IPS-NIHi7 (cell line): ENCODE results near the gene PTPN11.
"Not testable (repeated sequence)": the region's sequence is repeated elsewhere in the genome, so short reads cannot be mapped to it uniquely, and the experiment has no call there.

Experiments
- DNase-seq: peaks from one replicate; pipeline ENCODE4 v3.0.0; 2012; ENCODE audit warnings: mixed read lengths; ENCODE audit errors: extremely low spot score

Gene PTPN11

DNA sequence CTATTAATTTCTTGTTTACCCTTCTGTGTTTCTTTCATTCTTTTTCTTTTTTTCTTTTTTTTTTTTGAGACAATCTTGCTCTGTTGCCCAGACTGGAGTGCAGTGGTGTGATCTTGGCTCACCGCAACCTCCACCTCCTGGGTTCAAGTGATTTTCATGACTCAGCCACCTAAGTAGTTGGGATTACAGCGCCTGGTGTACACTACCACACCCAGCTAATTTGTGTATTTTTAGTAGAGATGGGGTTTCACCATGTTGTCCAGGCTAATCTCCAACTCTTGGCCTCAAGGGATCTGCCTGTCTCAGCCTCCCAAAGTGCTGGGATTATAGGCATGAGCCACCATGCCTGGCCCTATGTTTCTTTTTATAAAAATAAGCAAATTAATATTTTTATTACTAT lies 29.4 kb downstream of the PTPN11 start:
- DNase-seq: not testable (repeated sequence)

GRCh38 chr12:112450725-112451124 lies 32.0 kb downstream of the PTPN11 start:
- DNase-seq: no peak

DNA sequence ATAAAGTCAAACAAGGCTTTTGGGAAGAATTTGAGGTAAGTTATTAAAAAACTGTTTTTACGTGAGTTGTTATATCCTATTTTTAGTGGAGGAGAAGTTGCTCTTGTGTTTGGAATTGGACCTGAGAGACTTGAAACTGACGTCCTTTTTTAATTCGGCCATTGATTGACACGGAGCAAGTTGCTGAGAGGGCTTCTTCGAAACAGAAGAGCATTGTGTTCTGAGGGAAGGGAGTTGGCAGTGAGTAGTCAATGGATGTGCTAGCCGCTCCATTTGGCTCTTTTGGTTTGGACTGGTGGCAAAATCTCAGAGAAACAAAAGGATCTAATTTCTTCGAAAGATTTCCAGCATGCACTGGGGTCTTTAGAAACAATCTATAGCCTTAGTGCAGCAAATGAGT lies 37.3 kb downstream of the PTPN11 start:
- no peak for DNase-seq

DNA sequence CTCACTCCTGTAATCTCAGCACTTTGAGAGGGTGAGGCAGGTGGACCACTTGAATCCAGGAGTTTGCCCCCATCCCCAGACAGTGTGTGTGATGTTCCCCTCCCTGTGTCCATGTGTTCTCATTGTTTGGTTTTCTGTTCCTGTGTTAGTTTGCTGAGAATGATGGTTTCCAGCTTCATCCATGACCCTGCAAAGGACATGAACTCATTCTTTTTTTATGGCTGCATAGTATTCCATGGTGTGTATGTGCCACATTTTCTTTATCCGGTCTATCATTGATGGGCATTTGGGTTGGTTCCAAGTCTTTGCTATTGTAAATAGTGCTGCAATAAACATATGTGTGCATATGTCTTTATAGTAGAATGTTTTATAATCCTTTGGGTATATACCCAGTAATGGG lies 38.4 kb downstream of the PTPN11 start:
- DNase-seq: not testable (repeated sequence)

DNA sequence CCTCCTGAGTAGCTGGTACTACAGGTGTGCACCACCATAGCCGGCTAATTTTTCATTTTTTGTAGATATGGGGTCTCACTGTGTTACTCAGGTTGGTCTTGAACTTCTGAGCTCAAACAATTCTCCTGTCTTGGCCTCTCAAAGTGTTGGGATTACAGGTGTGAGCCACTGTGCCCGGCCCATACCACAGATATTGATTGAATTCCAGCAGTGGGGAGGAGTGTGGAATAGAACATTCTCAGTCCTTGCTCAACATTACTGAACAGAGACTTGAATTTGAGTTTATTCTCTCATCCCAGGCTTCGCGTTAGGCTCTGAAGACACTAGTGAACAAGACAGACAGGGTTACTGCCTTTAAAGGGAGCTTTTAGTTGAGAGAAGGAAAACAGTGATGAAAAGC lies 39.6 kb downstream of the PTPN11 start:
- no peak for DNase-seq

GRCh38 chr12:112458751-112459150 lies 40.0 kb downstream of the PTPN11 start:
- DNase-seq: no peak

DNA sequence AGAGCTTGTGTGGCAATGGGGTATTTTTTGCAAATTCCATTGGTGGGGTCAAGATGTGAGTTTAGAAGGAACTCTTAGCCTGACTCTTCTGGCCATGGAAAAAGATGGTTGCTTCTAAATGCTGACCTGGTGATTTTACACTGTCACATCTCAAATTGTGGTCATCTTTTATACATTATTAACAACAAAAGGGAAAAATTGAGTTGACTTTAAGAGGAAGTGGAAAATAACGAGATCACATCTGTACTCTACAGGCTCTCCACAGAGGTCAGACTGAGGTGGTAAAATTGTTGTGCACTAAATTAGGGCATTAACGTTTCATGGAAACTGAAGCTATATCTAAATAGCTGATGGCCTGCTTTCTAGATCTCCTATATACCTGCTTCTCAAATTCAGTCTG lies 44.7 kb downstream of the PTPN11 start:
- DNase-seq: no peak

GRCh38 chr12:112464605-112465004 lies 45.9 kb downstream of the PTPN11 start:
- DNase-seq: no peak

GRCh38 chr12:112466011-112466422 lies 47.3 kb downstream of the PTPN11 start:
- DNase-seq: no peak

GRCh38 chr12:112466835-112467234 lies 48.1 kb downstream of the PTPN11 start:
- DNase-seq: no peak

DNA sequence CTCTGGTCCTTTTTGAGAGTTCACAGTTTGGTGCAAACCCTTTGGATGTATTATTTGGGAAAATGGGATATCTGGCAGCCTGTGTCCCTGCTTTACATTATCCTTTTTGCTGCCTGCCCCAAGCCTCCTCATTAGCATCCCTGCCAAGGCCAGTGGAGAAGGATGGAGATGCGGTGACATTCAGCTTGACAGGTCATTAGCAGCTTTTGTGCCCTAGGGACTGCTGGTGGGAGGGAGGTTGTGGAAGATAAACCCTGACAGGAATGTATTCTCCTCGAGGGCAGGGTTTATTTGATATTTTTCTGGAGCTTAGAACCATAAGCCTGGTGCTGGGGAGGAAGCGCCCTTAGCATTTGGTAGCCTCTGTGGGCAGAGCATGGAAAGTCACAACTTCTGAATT lies 49.3 kb downstream of the PTPN11 start:
- no peak for DNase-seq

- peak; percentile 45 for DNase-seq
Observed at GRCh38 chr12:112473056-112473455, 54.3 kb downstream of the PTPN11 start.

- DNase-seq: no peak
Observed at GRCh38 chr12:112479413-112479812, 60.7 kb downstream of the PTPN11 start.

DNA sequence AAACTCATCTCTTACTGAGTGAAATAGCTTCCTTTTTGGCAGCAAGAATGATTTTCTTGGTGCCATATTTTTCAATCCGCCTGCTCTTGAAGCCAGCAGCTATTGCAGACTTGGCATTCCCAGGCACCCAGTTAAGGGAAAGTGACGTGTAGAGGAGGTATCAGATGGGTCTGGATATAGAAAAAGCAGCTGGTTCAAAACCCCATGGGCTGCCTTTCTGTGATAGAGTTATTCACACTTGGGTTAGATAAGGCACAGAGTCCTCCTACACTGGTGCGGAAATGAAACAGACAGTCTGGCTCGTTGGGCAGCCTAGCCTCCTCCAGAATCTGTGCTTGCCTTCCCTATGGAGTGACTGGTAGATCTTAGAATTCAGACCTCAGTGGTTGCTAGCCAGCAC lies 62.2 kb downstream of the PTPN11 start:
- no peak for DNase-seq

- no peak for DNase-seq
Observed at GRCh38 chr12:112482733-112483132, 64.0 kb downstream of the PTPN11 start.

DNA sequence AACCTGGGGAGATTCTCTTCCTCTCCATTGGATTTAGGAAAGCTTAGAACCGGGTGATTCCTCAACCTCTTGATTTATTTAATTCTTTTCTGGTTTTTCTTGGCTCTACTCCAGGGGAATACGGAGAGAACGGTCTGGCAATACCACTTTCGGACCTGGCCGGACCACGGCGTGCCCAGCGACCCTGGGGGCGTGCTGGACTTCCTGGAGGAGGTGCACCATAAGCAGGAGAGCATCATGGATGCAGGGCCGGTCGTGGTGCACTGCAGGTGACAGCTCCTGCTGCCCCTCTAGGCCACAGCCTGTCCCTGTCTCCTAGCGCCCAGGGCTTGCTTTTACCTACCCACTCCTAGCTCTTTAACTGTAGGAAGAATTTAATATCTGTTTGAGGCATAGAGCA lies 67.6 kb downstream of the PTPN11 start:
- DNase-seq: no peak

GRCh38 chr12:112488257-112488876 lies 69.6 kb downstream of the PTPN11 start:
- DNase-seq: no peak

- no peak for DNase-seq
Observed at GRCh38 chr12:112489456-112489855, 70.7 kb downstream of the PTPN11 start.

GRCh38 chr12:112496496-112496895 lies 77.7 kb downstream of the PTPN11 start:
- no peak for DNase-seq

DNA sequence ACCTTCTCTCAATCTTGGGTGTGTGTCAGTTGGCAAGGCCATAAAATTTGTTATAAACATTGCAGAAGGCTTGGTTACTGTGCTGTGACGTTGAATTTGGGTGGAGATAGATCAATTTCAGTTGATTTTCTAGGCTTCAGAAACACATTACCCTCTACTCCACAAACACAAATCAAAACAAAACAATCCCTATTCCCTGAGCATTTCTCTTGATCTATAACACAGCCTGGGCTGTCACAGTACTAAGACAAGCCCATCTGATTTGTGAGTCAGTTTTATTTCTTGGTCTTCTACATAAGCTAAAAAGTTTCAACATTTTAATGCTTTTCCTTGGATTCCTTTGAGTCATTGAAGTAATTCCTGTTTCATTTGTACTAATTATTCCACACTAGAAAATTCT lies 79.8 kb downstream of the PTPN11 start:
- DNase-seq: no peak

DNA sequence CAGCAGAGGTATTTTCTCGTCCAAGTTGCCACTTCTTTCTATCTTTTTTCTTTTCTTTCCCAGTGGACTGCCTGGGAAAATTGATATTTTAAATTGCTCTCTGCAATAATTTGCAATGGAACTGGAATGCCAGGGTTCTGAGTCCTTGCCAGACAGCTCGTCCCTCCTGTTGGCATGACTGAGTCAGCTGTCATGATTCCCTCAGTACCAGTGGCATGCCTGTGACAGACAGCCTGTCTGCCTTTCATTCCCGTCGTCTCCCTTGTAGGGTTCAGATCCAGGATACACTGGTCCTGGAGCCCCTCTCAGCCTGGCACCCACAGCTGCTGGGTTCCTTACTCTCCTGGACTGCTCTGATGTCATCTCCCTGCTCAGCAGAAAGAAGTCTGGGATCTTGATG lies 84.8 kb downstream of the PTPN11 start:
- no peak for DNase-seq

GRCh38 chr12:112506513-112507166 lies 87.9 kb downstream of the PTPN11 start:
- DNase-seq: no peak

GRCh38 chr12:112513471-112513870 lies 94.7 kb downstream of the PTPN11 start:
- DNase-seq: no peak

DNA sequence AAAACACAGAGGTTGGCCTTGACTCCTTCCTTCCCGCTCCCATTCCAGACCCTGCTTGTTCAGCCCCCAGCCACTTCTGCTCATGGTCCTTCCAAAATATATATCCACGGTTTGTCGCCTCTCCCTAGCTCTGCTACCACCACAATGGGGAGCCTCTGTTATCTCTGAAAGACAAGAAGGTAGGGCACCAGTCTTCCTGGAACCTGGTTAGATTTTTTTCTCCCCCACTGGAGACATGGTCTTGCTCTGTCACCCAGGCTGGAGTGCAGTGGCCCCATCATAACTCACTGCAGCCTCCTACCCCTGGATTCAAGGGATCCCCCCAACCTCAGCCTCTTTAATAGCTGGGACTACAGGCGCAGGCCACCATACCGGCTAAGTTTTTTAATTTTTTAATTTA lies 95.7 kb downstream of the PTPN11 start:
- no peak for DNase-seq
